H1 (cell line): ENCODE measurements around the gene FAM227B. TPM values are rescaled to one million over a fixed set of nuclear protein-coding genes. Genes with fewer than 3 reads are reported as not detected.

ENCODE experiments used
- CTCF ChIA-PET: fragments of 300-600 bp; sonication (Branson Sonifier 250); formaldehyde crosslinking; loops from one replicate; lab custom pipeline; 2021; ENCODE audit not compliant: partially characterized antibody; lab: Charles Lee
- POLR2A ChIA-PET: fragments of 300-600 bp; sonication (Branson Sonifier 250); formaldehyde crosslinking; loops from one replicate; lab custom pipeline; 2021; ENCODE audit warnings: inconsistent platforms; ENCODE audit not compliant: partially characterized antibody; lab: Charles Lee
- DNase-seq, 2 experiments: peaks; one replicate each; pipeline versions ENCODE4 v3.0.0 to v3.0.0-alpha.2; 2010 to 2022; ENCODE audit warnings: low spot score in 2 of 2, low read depth in 1 of 2, mixed read lengths in 1 of 2
- FAIRE-seq: peaks from 2 replicates; lab custom pipeline; 2011; peaks lifted over from hg19 to GRCh38; lab: Jason Lieb, UNC
- H2AFZ ChIP-seq: 2 replicates; pipeline ENCODE4 v1.8.1; 2012; ENCODE audit warnings: low read length, inconsistent platforms
- H2AK5ac ChIP-seq: 2 replicates; pipeline ENCODE4 v1.6.1; 2013; ENCODE audit warnings: low read depth, low read length
- H2BK120ac ChIP-seq: replicated peaks from 2 replicates; pipeline ENCODE3; 2013; ENCODE audit warnings: low read depth, low read length, inconsistent platforms
- H2BK12ac ChIP-seq: 2 replicates; pipeline ENCODE4 v1.6.1; 2013; ENCODE audit warnings: low read depth, low read length
- H2BK15ac ChIP-seq: 2 replicates; pipeline ENCODE4 v1.6.1; 2013; ENCODE audit warnings: low read length
- H2BK20ac ChIP-seq: 2 replicates; pipeline ENCODE4 v1.6.1; 2013; ENCODE audit warnings: low read length
- H2BK5ac ChIP-seq: 2 replicates; pipeline ENCODE4 v1.6.1; 2013; ENCODE audit warnings: low read depth, low read length
- H3K14ac ChIP-seq: 2 replicates; pipeline ENCODE4 v1.6.1; 2013; ENCODE audit warnings: inconsistent platforms; ENCODE audit not compliant: insufficient read length
- H3K18ac ChIP-seq: 2 replicates; pipeline ENCODE4 v1.6.1; 2013; ENCODE audit warnings: low read length; ENCODE audit errors: extremely low read depth
- H3K23ac ChIP-seq: 2 replicates; pipeline ENCODE4 v1.6.1; 2013; ENCODE audit warnings: inconsistent platforms; ENCODE audit not compliant: insufficient read length
- H3K23me2 ChIP-seq: 2 replicates; pipeline ENCODE4 v1.6.1; 2013; ENCODE audit warnings: low read depth, low read length
- H3K27ac ChIP-seq: 2 replicates; pipeline ENCODE4 v1.6.1; 2011; ENCODE audit warnings: low read depth, low read length, inconsistent platforms
- H3K27me3 ChIP-seq, 4 experiments: replicated peaks in 1 of 4; 1 replicate in 1 of 4; 2 replicates in 3 of 4; pipeline versions ENCODE4 v1.6.1 to v1.8.1; 2011 to 2013; ENCODE audit warnings: low read length in 3 of 4, mild to moderate bottlenecking in 3 of 4, inconsistent platforms in 2 of 4, mixed read lengths in 2 of 4, moderate library complexity in 1 of 4; ENCODE audit not compliant: control insufficient read depth in 3 of 4, insufficient read depth in 3 of 4; ENCODE audit errors: extremely low read depth in 1 of 4
- H3K36me3 ChIP-seq, 4 experiments: 2 replicates each; pipeline versions ENCODE4 v1.6.1 to v1.8.1; 2011 to 2013; ENCODE audit warnings: mild to moderate bottlenecking in 4 of 4, low read length in 3 of 4, moderate library complexity in 2 of 4, control low read depth in 1 of 4, inconsistent platforms in 1 of 4; ENCODE audit not compliant: insufficient read depth in 4 of 4, control insufficient read depth in 2 of 4
- H3K4ac ChIP-seq: replicated peaks from 2 replicates; pipeline ENCODE3; 2013; ENCODE audit warnings: low read length, low read depth, mixed read lengths, inconsistent platforms; ENCODE audit not compliant: insufficient read length
- H3K4me1 ChIP-seq, 4 experiments: replicated peaks in 1 of 4; 1 replicate in 1 of 4; 2 replicates in 3 of 4; pipeline versions ENCODE4 v1.6.1 to v1.8.1; 2011 to 2013; ENCODE audit warnings: low read length in 3 of 4, inconsistent platforms in 2 of 4, mixed read lengths in 1 of 4; ENCODE audit not compliant: insufficient read depth in 4 of 4, control insufficient read depth in 3 of 4
- H3K4me2 ChIP-seq, 2 experiments: 2 replicates each; pipeline versions ENCODE4 v1.6.1 to v1.8.1; 2011 to 2013; ENCODE audit warnings: low read depth in 2 of 2, low read length in 2 of 2, control low read depth in 1 of 2, inconsistent platforms in 1 of 2, mild to moderate bottlenecking in 1 of 2; ENCODE audit not compliant: insufficient read depth in 1 of 2
- H3K4me3 ChIP-seq, 4 experiments: fragments of 200-600, 300-600 bp in 1 of 4; sonication (generic), shearing (Covaris generic), sonication (Bioruptor Twin) in 1 of 4; 2 replicates each; pipeline versions ENCODE4 v1.5.1 to v1.8.1; 2011 to 2016; ENCODE audit warnings: low read length in 4 of 4, low read depth in 3 of 4, control low read depth in 2 of 4, inconsistent platforms in 2 of 4, mild to moderate bottlenecking in 2 of 4, mixed read lengths in 1 of 4, moderate library complexity in 1 of 4; ENCODE audit not compliant: insufficient read depth in 2 of 4; ENCODE audit errors: extremely low read depth in 1 of 4
- H3K56ac ChIP-seq: replicated peaks from 2 replicates; pipeline ENCODE3; 2013; ENCODE audit warnings: low read depth, mild to moderate bottlenecking, mixed read lengths, low read length, inconsistent platforms; ENCODE audit not compliant: insufficient read length
- H3K79me1 ChIP-seq: 2 replicates; pipeline ENCODE4 v1.6.1; 2013; ENCODE audit warnings: low read depth, low read length, control low read depth
- H3K79me2 ChIP-seq, 2 experiments: 2 replicates each; pipeline versions ENCODE4 v1.6.1 to v1.8.1; 2012 to 2013; ENCODE audit warnings: low read length in 2 of 2, mild to moderate bottlenecking in 2 of 2, inconsistent platforms in 1 of 2; ENCODE audit not compliant: insufficient read depth in 2 of 2, control insufficient read depth in 1 of 2
- H3K9ac ChIP-seq, 4 experiments: replicated peaks in 1 of 4; 1 replicate in 1 of 4; 2 replicates in 3 of 4; pipeline versions ENCODE4 v1.6.1 to v1.8.1; 2011 to 2013; ENCODE audit warnings: low read depth in 3 of 4, low read length in 3 of 4, control low read depth in 2 of 4, mild to moderate bottlenecking in 2 of 4, moderate library complexity in 2 of 4, inconsistent platforms in 1 of 4; ENCODE audit errors: extremely low read depth in 1 of 4
- H3K9me3 ChIP-seq, 2 experiments: 2 replicates each; pipeline versions ENCODE4 v1.6.1 to v1.8.1; 2012 to 2013; ENCODE audit warnings: mild to moderate bottlenecking in 2 of 2, moderate library complexity in 2 of 2, control low read depth in 1 of 2, inconsistent platforms in 1 of 2, low read depth in 1 of 2, low read length in 1 of 2, mixed read lengths in 1 of 2; ENCODE audit not compliant: insufficient read depth in 2 of 2
- H4K20me1 ChIP-seq, 2 experiments: replicated peaks in 1 of 2; 2 replicates each; pipeline versions ENCODE3 to v1.8.1; 2011 to 2013; ENCODE audit warnings: inconsistent platforms in 2 of 2, low read length in 2 of 2, mild to moderate bottlenecking in 1 of 2; ENCODE audit not compliant: insufficient read depth in 2 of 2, control insufficient read depth in 1 of 2
- H4K5ac ChIP-seq: 2 replicates; pipeline ENCODE4 v1.6.1; 2013; ENCODE audit warnings: low read length, low read depth, mixed read lengths, inconsistent platforms; ENCODE audit not compliant: insufficient read length
- H4K8ac ChIP-seq: 2 replicates; pipeline ENCODE4 v1.8.0; 2013; ENCODE audit warnings: mild to moderate bottlenecking, moderate library complexity, low read length, inconsistent platforms; ENCODE audit not compliant: insufficient read depth; ENCODE audit errors: extremely low read depth
- H4K91ac ChIP-seq: replicated peaks from 2 replicates; pipeline ENCODE3; 2013; ENCODE audit warnings: low read length, mixed read lengths, inconsistent platforms; ENCODE audit not compliant: insufficient read length
- BRCA1 ChIP-seq: IDR thresholded peaks from 2 replicates; pipeline ENCODE4 v1.6.1; 2012; ENCODE audit warnings: low read depth, low read length, improper control_type of control experiment
- CBX8 ChIP-seq: fragments of 300-800, 300-1000 bp; sonication (generic); IDR thresholded peaks from 2 replicates; pipeline ENCODE4 v1.7.1; 2016; ENCODE audit warnings: low read depth, low read length, borderline replicate concordance
- CHD1 ChIP-seq: IDR thresholded peaks from 2 replicates; pipeline ENCODE4 v1.6.1; 2012; ENCODE audit warnings: low read depth, low read length, improper control_type of control experiment
- GABPA ChIP-seq: IDR thresholded peaks from 2 replicates; pipeline ENCODE4 v1.6.1; 2011; ENCODE audit warnings: mild to moderate bottlenecking, low read length, moderate library complexity, borderline replicate concordance; ENCODE audit not compliant: insufficient read depth
- HDAC2 ChIP-seq, 2 experiments: fragments of 300-600 bp in 1 of 2; sonication (generic) in 1 of 2; IDR thresholded peaks; 2 replicates each; pipeline ENCODE4 v1.6.1; 2011 to 2012; ENCODE audit warnings: low read depth in 2 of 2, low read length in 2 of 2, mild to moderate bottlenecking in 2 of 2, moderate library complexity in 2 of 2, borderline replicate concordance in 1 of 2, inconsistent platforms in 1 of 2
- YY1 ChIP-seq: IDR thresholded peaks from 2 replicates; pipeline ENCODE4 v1.6.1; 2011; ENCODE audit warnings: low read depth, mild to moderate bottlenecking, low read length
- WGBS, 2 experiments: shearing (Covaris generic) in 1 of 2; methylation state at CpG; one replicate each; pipeline versions ENCODE4 v1.1.6 to v1.1.7; 2013 to 2015; ENCODE audit warnings: low lambda C conversion rate in 2 of 2, mixed read lengths in 2 of 2, inconsistent platforms in 1 of 2, low coverage in 1 of 2, missing lambda C conversion rate in 1 of 2; ENCODE audit not compliant: insufficient replicate concordance in 2 of 2, insufficient coverage in 1 of 2, insufficient read length in 1 of 2; ENCODE audit errors: extremely low coverage in 1 of 2, missing lambda C conversion rate in 1 of 2; 5-methylcytosine and 5-hydroxymethylcytosine counted together
- polyA plus RNA-seq, 7 experiments: library from polyadenylated mRNA; depleted of rRNA in 3 of 7; stranded (reverse) in 5 of 7; unstranded in 2 of 7; fragments of >200 nt in 5 of 7; fragments of 200-250 nt in 2 of 7; gene quantifications; 1 replicate in 5 of 7; 2 replicates in 1 of 7; 4 replicates in 1 of 7; pipeline versions ENCODE4 v1.2.1 to v1.2.3, GENCODE V29; 2011 to 2013; ENCODE audit warnings: missing spikeins in 2 of 7, mixed read lengths in 2 of 7
- total RNA-seq: library from RNA; stranded (reverse); fragmentation: NEBNext Ultra II Directional; extraction: Animal tissue kit (Norgen Biotek cat#: 25700); gene quantifications from 2 replicates; pipeline ENCODE4 v1.2.1, GENCODE V29; 2021

The FAM227B gene
- total and polyA plus RNA-seq, 2 of the 8 experiments (the other 6 are each of a cell fraction or from before 2014, with no cell fraction given) = 4.0 to 6.5 TPM

GRCh38 chr15:49494842-49495241 lies 125.8 kb downstream of the FAM227B start:
- Histone ChIP-seq H2AK5ac (no peak overlapping the region), H3K14ac (no peak overlapping the region), H2BK120ac (no peak overlapping the region), H4K5ac (no peak overlapping the region), H3K4me2 (no peak overlapping the region), H4K8ac (no peak overlapping the region), H3K9me3 (no peaks in the 10 kb centered on the region), H3K4me3 (no peak overlapping the region), H2BK15ac (no peak overlapping the region), H3K27me3 (no peaks in the 10 kb centered on the region), H3K18ac (no peak overlapping the region), H4K91ac (no peak overlapping the region), H3K56ac (no peak overlapping the region), H3K23ac (no peak overlapping the region), H2BK12ac (no peak overlapping the region), H3K4me1 (no peaks in the 10 kb centered on the region), H3K79me1 (no peaks in the 10 kb centered on the region), H2AFZ (no peak overlapping the region), H3K27ac (no peak overlapping the region), H4K20me1 (no peaks in the 10 kb centered on the region), H3K79me2 (no peaks in the 10 kb centered on the region), H2BK20ac (no peak overlapping the region), H3K36me3 (no peaks in the 10 kb centered on the region), H3K23me2 (no peaks in the 10 kb centered on the region), H3K9ac (no peak overlapping the region), H2BK5ac (no peak overlapping the region), H3K4ac (no peak overlapping the region)
- WGBS, 2 experiments = 92% methylated on average over 1 of the region's 1 CpG; no CpG with 5 or more reads in 1 of the 2 experiments
- no peak for DNase-seq
- ChIA-PET CTCF (interaction anchor here (3.3 kb wide), 1 partner anchor 24 kb away, joined by 14 read pairs; no protein-coding TSS in a partner anchor), POLR2A (no interaction called here)
- no peak for TF ChIP-seq GABPA
- no peak for TF ChIP-seq CHD1
- TF ChIP-seq CBX8 = no peak
- no peak for TF ChIP-seq HDAC2 (IDR thresholded peaks at IDR 0.05; ENCODE audit: borderline replicate concordance in 1 of 2, low read depth in 2 of 2, low read length in 2 of 2)
- TF ChIP-seq BRCA1 = no peak
- no peak for TF ChIP-seq YY1
- FAIRE-seq = no peak
